Adrenal gland (tissue), 12 donors: ENCODE results near the gene COBLL1. TPM values are rescaled to one million over a fixed set of nuclear protein-coding genes. Genes with fewer than 3 reads are reported as not detected.

ENCODE experiments used
- DNase-seq, 7 donors: peaks; one replicate each; pipeline ENCODE4 v3.0.0-alpha.2; 2019 to 2020
- H3K27ac ChIP-seq, 5 donors: fragments of 200-600 bp; sonication (generic) in 4 of 5; 1 replicate in 3 of 5; 2 replicates in 2 of 5; pipeline versions ENCODE4 v1.5.1 to v1.8.0; 2016 to 2020; ENCODE audit warnings: mild to moderate bottlenecking in 1 of 5
- H3K27me3 ChIP-seq: fragments of 200-600 bp; 2 replicates; pipeline ENCODE4 v1.8.0; 2021
- H3K36me3 ChIP-seq, 2 donors: fragments of 200-600 bp; replicated peaks in 1 of 2; 1 replicate in 1 of 2; 2 replicates in 1 of 2; pipeline versions ENCODE4 v1.5.1 to v1.8.0; 2018 to 2022
- H3K4me1 ChIP-seq, 2 donors: fragments of 200-600 bp; replicated peaks in 1 of 2; 1 replicate in 1 of 2; 2 replicates in 1 of 2; pipeline versions ENCODE4 v1.5.1 to v1.8.0; 2018 to 2021
- H3K4me3 ChIP-seq, 4 donors: fragments of 200-600 bp; sonication (generic) in 3 of 4; one replicate each; pipeline ENCODE4 v1.5.1; 2016 to 2018
- H3K9me3 ChIP-seq, 3 donors: fragments of 200-600 bp; sonication (generic) in 1 of 3; replicated peaks in 1 of 3; 1 replicate in 2 of 3; 2 replicates in 1 of 3; pipeline versions ENCODE4 v1.5.1 to v1.8.0; 2016 to 2021
- CTCF ChIP-seq, 6 experiments: fragments of 450-650 bp in 4 of 6; fragments of 200-600 bp in 2 of 6; sonication (generic) in 1 of 6; IDR thresholded peaks; 1 replicate in 5 of 6; 2 replicates in 1 of 6; pipeline versions ENCODE4 v1.5.1 to v1.8.0; 2016 to 2021; ENCODE audit warnings: antibody characterized with exemption in 6 of 6, mild to moderate bottlenecking in 2 of 6, moderate library complexity in 1 of 6
- POLR2A ChIP-seq, 2 donors: fragments of 450-650 bp; IDR thresholded peaks; one replicate each; pipeline ENCODE4 v1.6.1; 2017; ENCODE audit warnings: antibody characterized with exemption in 2 of 2, mild to moderate bottlenecking in 2 of 2, moderate library complexity in 1 of 2
- WGBS, 4 donors: extraction: QIAGEN DNeasy Blood & Tissue Kit in 2 of 4; methylation state at CpG; one replicate each; pipeline versions ENCODE4 v1.1.5 to v1.1.7; 2013 to 2017; 5-methylcytosine and 5-hydroxymethylcytosine counted together
- intact Hi-C, 2 donors: fragments of 100-400 bp; cut with DNase I; formaldehyde crosslinking; loops; one replicate each; pipeline versions ENCODE4 v1.14.1 to v1.15.0; 2022 to 2023
- polyA plus RNA-seq, 3 donors: library from polyadenylated mRNA; stranded (reverse); fragments of 200-250 nt in 2 of 3; fragments of 350-450 nt in 1 of 3; fragmentation: Illumina TruSeq in 1 of 3; extraction: RNeasy Lipid Tissue Mini Kit (QIAGEN cat#74804) in 1 of 3; gene quantifications; one replicate each; pipeline ENCODE4 v1.2.3, GENCODE V29; 2013 to 2014
- total RNA-seq, 9 donors: library from RNA; depleted of rRNA in 4 of 9; stranded (reverse); fragments of >200 nt in 4 of 9; fragments of 120-200 nt in 1 of 9; fragmentation: NEBNext Ultra II Directional in 1 of 9; extraction: Animal tissue kit (Norgen Biotek cat#: 25700) in 1 of 9; gene quantifications; one replicate each; pipeline versions ENCODE4 v1.1.0 to v1.2.4, GENCODE V29; 2013 to 2023
- donor health status: healthy with polysubstance abuse.
- donor health status: Bipolar disorder and iron deficiency.
- donor health status: DM: yes; HTN: yes; CAD: no.
- donor health status: DM: no; HTN: no; CAD: no.
- donor health status: DM: no; HTN: no; CAD: no.
- donor health status: DM: yes; HTN: yes; CAD: no.

COBLL1 gene
- total and polyA plus RNA-seq, 12 donors: 25.8 to 365 (median 212) TPM

- intact Hi-C loops: loop anchor here in 1 of 2 donors (10.0 kb wide), 2 partner anchors 74 to 106 kb away; no protein-coding TSS in a partner anchor
- H3K9me3 ChIP-seq: no peaks in the 10 kb centered on the region
- TF ChIP-seq CTCF (IDR thresholded peaks at IDR 0.05) (peak in 1 of 6 experiments; percentile 2), POLR2A (IDR thresholded peaks at IDR 0.05) (no peak)
- peak overlapping the region; percentile 78 to 98 (median 94) for H3K4me3 ChIP-seq
- no peaks in the 10 kb centered on the region for H3K27me3 ChIP-seq
- peak overlapping the region; percentile 91 to 98 (median 95) for H3K27ac ChIP-seq
- H3K4me1 ChIP-seq: peaks cover 14 to 36% of the 10 kb centered on the region in 2 donors
- peak; percentile 73 to 80 (median 75) for DNase-seq
- 0 to 1% (median 0%) methylated on average over 4 to 90 of the region's 90 CpGs for WGBS, 4 donors
- H3K36me3 ChIP-seq: no peaks in the 10 kb centered on the region
These were observed 499 bp downstream of the COBLL1 start for GRCh38 chr2:164840930-164841718.

GRCh38 chr2:164840458-164840929 is 1.1 kb downstream of the COBLL1 start:
- peak; percentile 68 to 80 (median 74) for DNase-seq
- Histone ChIP-seq H3K36me3 (no peaks in the 10 kb centered on the region), H3K4me3 (peak overlapping the region; percentile 78 to 98 (median 94)), H3K9me3 (no peaks in the 10 kb centered on the region), H3K4me1 (peaks cover 14 to 39% of the 10 kb centered on the region in 2 donors), H3K27me3 (no peaks in the 10 kb centered on the region), H3K27ac (peak overlapping the region; percentile 91 to 98 (median 95))
- 0 to 3% (median 1%) methylated on average over 4 to 12 of the region's 12 CpGs for WGBS, 4 donors
- intact Hi-C loops: loop anchor here in 1 of 2 donors (10.0 kb wide), 2 partner anchors 74 to 106 kb away; no protein-coding TSS in a partner anchor
- TF ChIP-seq POLR2A (IDR thresholded peaks at IDR 0.05) (peak in 1 of 2 donors; percentile 37), CTCF (IDR thresholded peaks at IDR 0.05) (peak in 1 of 6 experiments; percentile 14)

GRCh38 chr2:164839914-164840457 is 1.6 kb downstream of the COBLL1 start:
- peak overlapping the region; percentile 91 to 98 (median 95) for H3K27ac ChIP-seq
- TF ChIP-seq CTCF (IDR thresholded peaks at IDR 0.05) (no peak), POLR2A (IDR thresholded peaks at IDR 0.05) (no peak)
- peak in 2 of 7 donors; percentile 26 to 37 for DNase-seq

GRCh38 chr2:164837807-164838206 is 3.8 kb downstream of the COBLL1 start:
- DNase-seq: peak in 5 of 7 donors; percentile 20 to 47 (median 37)
- intact Hi-C loops: no loop called here
- Histone ChIP-seq H3K4me3 (peak overlapping the region in 2 of 4 donors; percentile 96 to 98), H3K36me3 (no peaks in the 10 kb centered on the region), H3K4me1 (peaks cover 25 to 51% of the 10 kb centered on the region in 2 donors), H3K27me3 (no peaks in the 10 kb centered on the region), H3K27ac (peak overlapping the region in 4 of 5 donors; percentile 91 to 98 (median 96)), H3K9me3 (no peaks in the 10 kb centered on the region)
- peak in 1 of 2 donors; percentile 29 for TF ChIP-seq POLR2A (IDR thresholded peaks at IDR 0.05)
- no peak for TF ChIP-seq CTCF (IDR thresholded peaks at IDR 0.05)
- 59 to 71% (median 67%) methylated on average over 3 of the region's 3 CpGs for WGBS, 4 donors

More at GRCh38 chr2:164839914-164840457, 1.6 kb downstream of the COBLL1 start:
- 4 to 14% (median 5%) methylated on average over 8 of the region's 8 CpGs for WGBS, 4 donors
- no peaks in the 10 kb centered on the region for H3K27me3 ChIP-seq
- no peaks in the 10 kb centered on the region for H3K9me3 ChIP-seq
- intact Hi-C loops: loop anchor here in 1 of 2 donors (10.0 kb wide), 2 partner anchors 75 to 105 kb away; no protein-coding TSS in a partner anchor
- peaks cover 16 to 44% of the 10 kb centered on the region in 2 donors for H3K4me1 ChIP-seq
- no peaks in the 10 kb centered on the region for H3K36me3 ChIP-seq
- H3K4me3 ChIP-seq: peak overlapping the region; percentile 78 to 98 (median 94)
